GM18868 (cell line): Measurements from ENCODE around the gene THSD4.
"Not testable (repeated sequence)": the region's sequence is repeated elsewhere in the genome, so short reads cannot be mapped to it uniquely, and the experiment has no call there.

Source experiments
- ATAC-seq: cut with Tn5 transposase; IDR thresholded peaks from one replicate; pipeline ENCODE4 v1.9.1; 2021; ENCODE audit warnings: mild to moderate bottlenecking, moderate library complexity; ENCODE audit not compliant: unreplicated experiment

THSD4 gene

DNA sequence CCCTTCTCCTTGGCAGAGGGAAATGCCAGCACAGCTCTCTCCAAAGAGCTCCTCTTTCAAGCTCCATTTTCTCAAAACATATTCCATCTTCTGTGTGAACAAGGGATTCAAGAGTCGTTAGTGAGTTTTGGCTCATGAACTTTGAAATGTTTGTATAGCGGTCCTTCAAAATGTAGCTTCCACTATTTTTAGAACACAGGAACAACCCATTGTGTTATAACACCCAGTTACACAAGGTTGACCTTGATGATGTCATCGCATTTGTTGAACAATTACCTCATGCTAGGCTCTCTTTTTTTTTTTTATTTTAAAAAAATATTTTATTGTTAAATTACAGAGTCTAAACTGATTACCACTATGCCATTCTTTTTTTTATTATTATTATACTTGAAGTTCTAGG lies 251.7 kb downstream of the THSD4 start:
- ATAC-seq: no peak

DNA sequence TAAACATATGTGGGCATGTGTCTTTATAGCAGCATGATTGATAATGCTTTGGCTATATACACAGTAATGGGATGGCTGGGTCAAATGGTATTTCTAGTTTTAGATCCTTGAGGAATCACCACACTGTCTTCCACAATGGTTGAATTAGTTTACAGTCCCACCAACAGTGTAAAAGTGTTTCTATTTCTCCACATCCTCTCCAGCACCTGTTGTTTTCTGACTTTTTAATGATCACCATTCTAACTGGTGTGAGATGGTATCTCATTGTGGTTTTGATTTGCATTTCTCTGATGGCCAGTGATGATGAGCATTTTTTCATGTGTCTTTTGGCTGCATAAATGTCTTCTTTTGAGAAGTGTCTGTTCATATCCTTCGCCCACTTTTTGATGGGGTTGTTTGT lies 252.5 kb downstream of the THSD4 start:
- not testable (repeated sequence) for ATAC-seq

DNA sequence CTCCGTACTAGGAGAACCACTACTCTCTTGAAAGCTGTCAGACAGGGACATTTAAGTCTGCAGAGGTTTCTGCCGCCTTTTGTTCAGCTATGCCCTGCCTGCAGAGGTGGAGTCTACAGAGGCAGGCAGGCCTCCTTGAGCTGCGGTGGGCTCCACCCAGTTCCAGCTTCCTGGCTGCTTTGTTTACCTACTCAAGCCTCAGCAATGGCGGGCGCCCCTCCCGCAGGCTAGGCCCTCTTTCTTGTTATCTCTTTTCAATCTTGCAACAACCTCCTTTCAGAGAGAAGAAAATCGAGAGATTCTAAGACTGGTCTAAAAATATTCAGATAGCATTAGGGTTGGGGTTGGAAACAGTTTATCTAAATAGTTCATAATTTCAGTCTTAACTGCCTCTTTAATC lies 257.5 kb downstream of the THSD4 start:
- ATAC-seq: not testable (repeated sequence)

DNA sequence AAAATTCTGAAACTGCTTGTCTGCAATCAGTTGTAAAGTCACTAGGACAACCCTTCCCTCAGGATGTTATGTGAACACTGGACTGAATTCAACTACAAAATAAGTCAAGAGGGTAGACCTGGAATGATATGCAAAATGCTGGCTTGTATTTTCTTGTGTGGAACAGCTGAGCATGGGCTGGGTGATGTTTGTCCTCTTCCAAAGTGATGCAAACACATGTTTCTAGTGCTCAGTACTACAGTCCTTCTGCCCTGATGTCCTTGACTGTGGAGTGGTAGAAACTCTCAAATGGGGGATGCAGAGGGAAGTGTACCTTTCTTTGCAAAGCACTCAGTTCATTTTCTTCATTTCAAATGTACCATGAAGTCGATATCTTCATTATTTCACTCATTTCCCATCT lies 258.6 kb downstream of the THSD4 start:
- no peak for ATAC-seq

DNA sequence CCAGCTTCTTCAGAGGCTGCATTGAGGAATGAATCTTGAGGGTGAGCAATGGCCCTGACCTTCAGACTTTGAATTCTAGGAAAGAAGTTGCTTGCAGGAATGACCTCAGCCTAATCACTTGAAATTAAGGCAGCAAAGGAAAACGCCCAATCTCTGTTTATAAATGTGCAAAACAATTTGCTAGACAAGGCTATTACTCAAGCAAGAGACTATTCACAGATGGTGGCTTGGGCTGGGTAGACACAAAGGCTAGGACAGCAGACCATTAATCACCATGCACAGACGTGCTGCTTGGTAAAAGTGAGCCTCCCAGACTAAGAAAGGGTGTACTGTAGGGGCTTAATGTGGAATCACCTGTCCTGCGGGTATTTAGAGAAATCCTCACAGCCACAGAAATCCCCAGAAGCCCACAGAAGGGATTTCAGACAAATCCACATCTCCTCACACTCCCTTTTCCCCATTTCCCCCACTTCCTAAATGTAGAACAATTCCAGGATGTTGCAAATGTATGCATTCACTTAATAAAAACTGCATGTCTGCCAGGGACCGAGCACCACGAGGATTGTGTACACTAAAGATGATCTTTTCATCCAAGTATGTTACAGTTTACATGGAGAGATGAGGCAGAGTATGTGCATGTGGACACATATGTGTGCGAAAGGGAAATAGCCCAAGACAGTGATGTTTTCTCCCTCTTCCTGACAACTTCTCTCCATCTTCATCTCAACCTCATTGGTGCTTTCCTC lies 259.5 kb downstream of the THSD4 start:
- no peak for ATAC-seq

DNA sequence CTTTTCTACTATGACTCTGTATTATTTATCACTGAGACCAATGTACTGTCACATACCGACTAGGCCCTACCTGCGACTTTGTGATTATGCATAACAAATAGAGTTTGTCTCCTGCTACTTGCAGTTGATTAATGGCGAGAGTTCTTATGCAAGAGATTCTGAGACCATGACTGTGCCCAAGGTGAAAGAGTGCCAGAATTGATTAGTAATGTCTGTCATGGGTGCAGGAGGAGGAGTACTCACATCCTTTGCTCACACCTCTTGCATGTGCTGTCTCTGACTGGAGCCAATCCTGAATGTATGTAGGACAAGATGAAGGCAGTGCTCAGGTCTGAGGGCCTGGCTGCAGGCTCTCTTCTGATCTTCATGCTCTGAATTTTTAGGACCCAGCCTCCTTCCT lies 260.7 kb downstream of the THSD4 start:
- ATAC-seq: no peak

DNA sequence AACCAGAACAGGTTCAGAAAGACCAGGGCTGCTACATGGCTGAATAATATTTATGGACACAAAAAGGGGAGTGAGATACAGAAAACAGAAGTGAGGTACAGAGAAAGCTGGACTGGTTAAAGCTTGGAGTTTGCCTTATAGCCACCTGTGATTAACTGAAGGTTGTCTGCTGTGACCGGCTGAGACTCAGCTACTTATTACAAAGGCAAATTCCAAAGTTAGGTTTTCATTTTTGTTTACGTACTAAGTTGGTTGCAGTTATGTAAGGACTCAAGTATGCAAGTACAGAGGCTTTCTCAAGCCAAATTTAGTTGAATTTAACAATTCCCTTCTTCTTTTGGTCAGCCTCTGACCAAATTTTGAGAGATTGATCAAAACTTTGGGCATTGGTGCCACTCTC lies 264.6 kb downstream of the THSD4 start:
- no peak for ATAC-seq

DNA sequence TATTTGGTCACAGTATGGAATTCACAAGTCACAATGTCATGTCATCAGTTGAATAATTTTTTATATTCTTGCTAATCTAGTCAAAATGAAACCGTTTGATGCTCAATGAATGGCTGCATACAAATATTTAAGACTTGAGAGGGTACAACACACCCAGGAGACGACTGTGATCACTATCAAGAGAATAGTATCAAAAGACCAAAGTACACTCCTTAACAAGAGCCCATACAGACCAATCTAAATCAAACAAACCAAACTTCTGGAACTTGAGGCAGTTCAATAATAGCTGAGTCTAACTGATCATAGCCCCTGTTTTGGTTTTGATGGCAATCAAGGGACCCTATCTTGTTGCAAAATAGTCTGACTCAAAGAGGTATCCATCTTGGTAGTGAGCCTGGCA lies 265.1 kb downstream of the THSD4 start:
- ATAC-seq: no peak

DNA sequence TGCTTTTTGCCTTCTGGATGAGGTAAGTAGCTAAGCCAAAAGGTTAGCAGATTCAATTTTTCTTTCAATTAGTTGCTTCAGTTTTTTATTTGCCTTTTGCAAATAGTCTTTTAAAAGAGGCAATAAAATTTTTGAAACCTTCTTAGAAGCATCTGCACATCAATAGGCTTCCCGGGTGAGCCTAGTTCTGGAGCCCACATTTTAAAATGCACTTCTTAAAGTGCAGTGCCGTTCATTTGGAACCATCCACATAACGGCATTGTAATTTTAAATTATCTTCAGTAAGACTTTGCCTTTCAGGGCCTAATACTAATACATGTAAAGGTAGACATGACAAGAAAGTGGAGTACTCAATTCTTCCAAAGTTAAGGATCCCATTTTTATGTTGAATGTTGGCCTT lies 269.2 kb downstream of the THSD4 start:
- no peak for ATAC-seq

DNA sequence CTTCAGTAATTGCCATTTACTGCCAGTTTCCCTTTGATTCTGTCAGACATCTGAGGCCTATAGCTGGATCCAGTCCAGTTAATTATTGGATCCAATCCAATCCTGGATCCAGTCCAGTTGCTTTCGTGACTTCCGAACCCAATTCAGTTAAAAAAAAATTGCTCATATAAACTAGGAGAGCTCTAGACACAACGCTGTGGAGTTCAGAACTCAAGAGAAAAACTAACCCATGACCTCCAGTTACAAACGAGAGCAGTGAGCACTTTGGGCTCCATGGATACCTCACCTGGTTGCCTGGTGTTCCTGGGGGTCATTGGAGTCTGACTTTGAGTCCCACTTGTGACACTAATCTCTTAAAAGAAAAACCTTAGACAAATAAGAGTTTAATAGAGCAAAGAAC lies 269.8 kb downstream of the THSD4 start:
- no peak for ATAC-seq

DNA sequence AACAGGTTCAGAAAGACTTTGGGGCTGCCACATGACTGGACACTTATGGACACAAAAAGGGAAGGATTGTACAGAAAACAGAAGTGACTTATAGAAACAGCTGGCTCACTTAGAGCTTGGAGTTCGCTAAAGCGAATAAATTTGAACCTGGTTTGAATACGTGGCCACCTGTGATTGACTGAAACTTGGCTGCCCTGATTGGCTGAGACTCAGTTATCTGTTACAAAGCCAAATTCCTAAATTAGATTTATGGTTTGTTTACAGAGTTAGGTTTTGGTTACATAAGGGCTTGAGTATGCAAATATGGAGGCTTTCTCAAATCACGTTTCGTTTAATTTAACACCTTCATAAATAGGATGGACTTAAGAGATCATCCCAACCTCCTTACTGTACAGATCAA lies 270.2 kb downstream of the THSD4 start:
- ATAC-seq: no peak

DNA sequence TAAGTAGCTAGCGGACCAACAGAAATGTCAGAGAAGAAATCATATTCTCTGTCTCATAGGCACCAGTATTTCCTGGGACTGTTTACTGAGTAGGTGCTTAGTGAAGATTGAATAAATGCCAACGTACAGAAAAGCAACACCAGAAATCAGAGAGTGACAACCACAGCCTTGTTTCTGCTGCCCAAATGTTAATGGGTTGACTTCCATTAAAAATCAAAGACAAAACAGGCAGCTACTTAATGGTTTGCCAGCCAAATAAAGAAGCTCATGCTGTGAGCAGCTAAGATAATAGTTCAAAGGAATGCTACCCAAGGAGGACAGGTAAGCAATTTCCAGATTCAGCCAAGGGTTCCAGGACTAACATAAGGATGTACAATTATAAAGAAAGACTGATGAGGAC lies 270.7 kb downstream of the THSD4 start:
- no peak for ATAC-seq

DNA sequence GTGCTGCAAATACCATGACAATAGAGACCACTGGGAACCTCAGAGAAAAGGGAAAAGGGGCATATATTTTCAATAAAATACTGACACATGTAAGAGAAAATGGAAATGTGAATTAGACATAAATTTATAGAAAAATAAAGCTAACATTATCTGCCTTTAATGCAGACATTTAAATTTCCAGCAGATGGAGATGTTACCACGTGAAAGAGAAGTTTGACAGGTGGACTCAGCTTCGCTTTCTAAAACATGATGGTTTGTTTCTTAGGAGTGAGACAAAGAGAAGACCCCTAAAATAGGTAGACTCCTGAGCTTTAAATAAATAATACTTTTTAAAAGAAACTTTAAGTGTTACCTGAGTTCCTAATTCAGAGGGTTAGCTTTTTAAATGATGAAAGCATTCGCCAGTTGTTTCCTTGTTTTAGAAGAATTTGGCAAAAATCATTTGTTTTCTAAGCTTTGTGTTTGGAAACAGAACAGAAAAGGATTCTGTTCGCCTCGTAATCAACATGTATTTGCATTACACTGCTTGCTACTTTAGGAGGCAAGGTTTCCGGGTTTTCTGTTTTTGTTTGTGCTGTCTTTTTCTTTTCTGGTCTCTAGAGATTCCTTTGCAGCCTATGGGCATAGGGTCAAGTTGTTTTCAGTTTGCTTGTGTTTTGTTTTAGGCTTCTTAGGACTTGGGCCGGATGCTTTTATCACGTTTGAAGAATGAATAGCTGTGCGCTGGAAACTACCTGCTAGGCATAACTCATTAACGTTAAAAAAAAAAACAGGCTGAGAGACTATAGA lies 271.4 kb downstream of the THSD4 start:
- ATAC-seq: no peak

DNA sequence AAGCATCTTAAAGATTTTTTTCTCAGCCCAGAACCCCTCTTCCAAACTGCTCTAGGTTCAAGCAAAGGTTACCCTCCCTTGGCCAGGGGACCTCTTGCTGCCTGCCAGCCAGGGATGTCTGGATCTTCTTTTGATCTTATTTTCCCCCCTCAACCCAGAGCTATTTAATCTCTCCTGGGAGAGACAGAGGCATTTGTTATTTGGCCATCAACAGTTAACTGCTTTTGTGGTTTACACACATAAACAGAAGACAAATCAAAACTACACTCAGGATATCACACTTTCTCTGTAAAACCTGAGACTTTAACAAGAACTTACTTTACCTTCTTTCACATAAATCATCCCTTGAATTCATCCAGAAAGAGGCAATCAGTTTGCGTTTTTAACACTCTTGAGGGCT lies 272.5 kb downstream of the THSD4 start:
- ATAC-seq: no peak

DNA sequence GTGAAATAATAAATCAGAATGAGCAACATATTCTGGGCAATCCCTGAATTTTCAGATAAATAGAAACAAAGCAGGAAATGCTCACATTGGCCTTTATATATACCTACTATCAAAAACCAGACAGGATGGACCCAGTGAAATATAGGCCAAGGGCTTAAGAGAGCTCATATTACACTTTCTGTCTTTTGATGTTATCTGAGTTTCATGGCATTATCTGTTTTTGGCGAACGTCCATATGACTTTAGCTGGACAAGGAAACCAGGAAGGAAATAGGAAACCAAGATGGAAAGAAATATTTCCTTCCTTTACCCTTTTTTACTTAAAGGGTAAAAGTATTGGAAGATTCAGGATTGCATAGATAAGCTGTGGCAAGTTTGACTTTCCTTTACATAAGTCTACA lies 274.8 kb downstream of the THSD4 start:
- no peak for ATAC-seq

DNA sequence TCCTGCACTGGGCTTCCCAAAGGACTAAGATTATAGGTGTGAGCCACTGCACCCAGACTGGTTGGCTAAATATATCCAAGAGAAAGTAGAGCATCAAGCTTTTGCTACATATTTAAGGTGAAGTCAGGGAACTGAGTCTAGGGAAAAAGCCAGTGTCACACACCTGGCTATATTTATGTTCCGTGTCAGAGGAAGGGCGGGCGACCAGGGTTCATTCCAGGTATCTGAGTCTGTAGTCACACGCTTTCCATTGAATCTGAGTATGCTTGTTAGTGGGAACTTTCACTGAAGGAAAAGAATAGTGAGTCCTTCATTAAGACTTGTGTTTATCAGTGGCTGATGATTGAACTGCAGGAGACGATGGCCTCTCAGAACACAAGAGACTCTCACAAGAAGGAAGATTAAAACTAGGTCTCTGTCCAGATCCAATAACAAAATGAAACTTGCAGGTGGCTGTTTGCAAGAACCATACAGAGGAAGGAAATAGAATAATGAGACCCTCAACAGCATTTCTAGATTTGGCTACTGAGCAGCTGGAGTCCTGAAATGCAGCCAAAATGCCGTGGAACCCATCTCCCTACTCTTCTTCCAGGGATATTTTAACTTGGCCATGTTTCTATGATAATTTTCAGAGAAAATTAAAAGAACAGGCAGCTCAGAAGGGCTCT lies 276.3 kb downstream of the THSD4 start:
- no peak for ATAC-seq

DNA sequence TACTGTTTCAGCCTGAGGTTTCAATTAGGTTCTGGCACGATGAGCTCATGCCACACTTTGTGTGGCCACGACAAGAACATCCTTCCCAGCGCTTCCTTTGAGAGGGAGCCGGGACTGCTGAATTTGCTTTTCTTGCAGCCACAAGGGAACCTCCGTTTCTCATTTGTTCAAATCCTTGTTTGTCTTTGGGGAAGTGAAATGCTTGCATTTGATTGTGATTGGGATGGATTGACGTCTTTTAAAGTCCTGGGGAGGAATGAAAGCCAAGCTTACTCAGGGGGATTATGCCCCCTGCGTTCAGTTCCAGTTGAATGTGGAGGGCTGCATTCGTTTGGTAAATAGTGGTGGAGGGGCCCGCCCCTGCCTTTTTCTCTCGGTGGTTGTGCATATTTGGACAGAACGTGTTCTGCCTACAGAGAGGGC lies 277.6 kb downstream of the THSD4 start:
- ATAC-seq: no peak

DNA sequence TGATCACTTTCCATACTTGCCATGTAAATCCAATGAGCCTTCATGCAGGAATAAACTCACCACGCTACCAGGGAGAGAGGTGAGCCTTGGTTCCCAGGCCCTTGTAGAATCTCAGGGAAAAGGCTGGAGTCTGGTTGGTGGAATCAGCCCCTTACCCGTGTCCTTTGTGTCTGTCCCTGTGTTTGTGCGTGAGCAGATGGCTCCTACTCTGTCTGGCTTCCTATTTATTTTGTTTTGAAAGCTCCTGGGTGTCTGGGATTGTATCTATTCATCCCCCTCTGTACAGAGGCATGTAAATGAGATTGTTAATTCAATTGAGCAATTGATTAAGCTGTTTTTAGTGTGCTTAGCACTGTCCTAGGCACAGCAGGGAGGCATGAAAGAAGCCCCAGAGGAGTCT lies 278.1 kb downstream of the THSD4 start:
- no peak for ATAC-seq

DNA sequence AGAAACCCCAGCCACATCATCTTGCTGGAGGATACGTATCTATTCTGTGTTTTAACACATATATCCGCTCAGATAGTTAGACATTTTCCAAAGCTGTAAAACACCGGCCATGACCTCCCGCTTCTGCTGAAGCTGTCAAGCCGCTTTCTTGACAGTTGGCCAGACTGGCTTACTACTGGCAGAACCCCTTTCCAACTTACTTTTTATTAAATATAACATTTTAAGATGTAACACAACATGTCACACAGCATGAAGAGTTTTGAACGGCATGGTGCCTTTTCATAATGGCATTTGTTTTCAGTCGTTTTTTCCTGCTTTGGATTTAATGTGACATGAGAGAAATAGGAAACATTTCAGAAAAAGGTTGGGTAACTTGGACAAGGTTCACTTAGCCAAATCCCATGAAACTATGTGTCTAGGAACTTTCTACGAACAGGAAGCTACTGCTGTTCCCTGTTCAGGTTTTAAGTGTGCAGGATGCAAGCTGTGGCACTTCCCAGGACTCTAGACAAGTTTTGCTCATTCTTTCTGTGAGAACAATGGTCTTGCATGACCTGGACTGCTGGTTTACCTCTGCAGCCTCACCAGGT lies 281.4 kb downstream of the THSD4 start:
- no peak for ATAC-seq

DNA sequence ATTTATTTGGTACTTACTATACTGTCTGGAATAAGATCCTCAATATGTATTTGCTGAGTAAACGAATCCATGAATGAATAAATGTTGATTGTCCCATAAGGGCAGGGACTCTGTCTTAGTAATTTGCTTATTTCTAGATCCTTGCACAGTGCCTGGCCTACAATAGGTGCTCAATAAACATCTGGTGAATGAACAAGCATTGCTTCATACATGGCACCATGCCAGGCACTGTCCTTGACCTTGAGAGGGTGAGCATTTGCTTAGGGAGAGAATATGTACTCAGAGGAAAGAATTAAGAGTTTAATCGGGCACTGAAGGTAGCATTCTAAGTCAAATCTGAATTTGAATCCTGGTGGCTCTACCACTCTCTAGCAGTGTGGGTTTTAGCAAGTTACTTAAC lies 282.1 kb downstream of the THSD4 start:
- ATAC-seq: no peak

DNA sequence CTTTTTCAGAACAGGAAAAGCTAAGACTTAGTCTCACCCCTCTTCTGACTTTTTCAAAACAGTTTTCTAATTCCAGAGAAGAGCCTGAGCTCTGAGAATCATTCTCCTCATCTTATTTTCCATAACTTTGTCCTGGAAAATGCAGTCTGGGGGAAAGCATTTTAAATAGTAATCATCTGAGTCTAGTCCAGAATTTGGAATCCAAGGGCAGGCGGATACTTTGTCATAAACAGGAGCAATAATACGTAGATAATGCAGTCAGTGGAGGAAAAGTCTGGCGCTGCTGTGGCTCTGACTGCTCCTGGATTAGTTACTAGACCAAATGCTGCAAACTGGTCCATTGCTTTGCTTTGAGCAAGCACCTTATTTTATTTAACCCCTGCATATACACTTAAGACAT lies 285.0 kb downstream of the THSD4 start:
- ATAC-seq: no peak

DNA sequence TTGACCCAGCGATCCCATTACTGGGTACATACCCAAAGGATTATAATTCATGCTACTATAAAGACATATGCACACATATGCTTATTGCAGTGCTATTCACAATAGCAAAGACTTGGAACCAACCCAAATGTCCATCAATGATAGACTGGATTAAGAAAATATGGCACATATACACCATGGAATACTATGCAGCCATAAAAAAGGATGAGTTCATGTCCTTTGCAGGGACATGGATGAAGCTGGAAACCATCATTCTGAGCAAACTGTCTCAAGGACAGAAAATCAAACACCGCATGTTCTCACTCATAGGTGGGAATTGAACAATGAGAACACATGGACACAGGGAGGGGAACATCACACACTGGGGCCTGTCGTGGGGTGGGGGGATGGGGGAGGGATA lies 286.5 kb downstream of the THSD4 start:
- not testable (repeated sequence) for ATAC-seq
